T-cell (primary cell): ENCODE data around the gene FMN2. TPM values are rescaled to one million over a fixed set of nuclear protein-coding genes. Genes with fewer than 3 reads are reported as not detected.

Source experiments
- ATAC-seq, 4 experiments: fragments of 200-7000 bp in 3 of 4; fragments of 150-1000 bp in 1 of 4; cut with Tn5 transposase; replicated peaks in 1 of 4; 1 replicate in 3 of 4; 2 replicates in 1 of 4; pipeline ENCODE4 v1.10.0; 2021; ENCODE audit warnings: moderate library complexity in 3 of 4, mild to moderate bottlenecking in 2 of 4, moderate number of reproducible peaks in 1 of 4
- CTCF ChIA-PET, 2 donors: fragments of 300-600 bp; sonication (Branson Sonifier 250); formaldehyde crosslinking; loops; one replicate each; lab custom pipeline; 2022; ENCODE audit warnings: antibody characterized with exemption in 2 of 2; lab: Charles Lee
- POLR2A ChIA-PET, 2 donors: fragments of 300-600 bp; sonication (Branson Sonifier 250); formaldehyde crosslinking; loops; one replicate each; lab custom pipeline; 2022; ENCODE audit warnings: antibody characterized with exemption in 2 of 2; lab: Charles Lee
- DNase-seq, 35 experiments: peaks; one replicate each; pipeline versions ENCODE4 v3.0.0 to v3.0.0-alpha.2; 2013 to 2023
- H3K27ac ChIP-seq: one replicate; pipeline ENCODE4 v1.5.1; 2013; ENCODE audit warnings: low read length
- H3K27me3 ChIP-seq, 2 experiments: replicated peaks in 1 of 2; 1 replicate in 1 of 2; 2 replicates in 1 of 2; pipeline versions ENCODE4 v1.6.1 to v1.7.0; 2013; ENCODE audit warnings: low read length in 1 of 2, mixed read lengths in 1 of 2; ENCODE audit not compliant: control insufficient read depth in 2 of 2, insufficient read depth in 2 of 2; ENCODE audit errors: extremely low read depth in 1 of 2
- H3K36me3 ChIP-seq, 2 donors: 1 replicate in 1 of 2; 2 replicates in 1 of 2; pipeline versions ENCODE4 v1.6.1 to v1.7.0; 2013; ENCODE audit warnings: low read length in 1 of 2; ENCODE audit not compliant: control insufficient read depth in 2 of 2, insufficient read depth in 1 of 2; ENCODE audit errors: extremely low read depth in 1 of 2
- H3K4me1 ChIP-seq, 2 experiments: 1 replicate in 1 of 2; 2 replicates in 1 of 2; pipeline versions ENCODE4 v1.6.1 to v1.7.0; 2013; ENCODE audit warnings: low read length in 2 of 2, mixed read lengths in 1 of 2; ENCODE audit not compliant: insufficient read depth in 2 of 2, control insufficient read depth in 1 of 2; ENCODE audit errors: extremely low read depth in 1 of 2
- H3K4me3 ChIP-seq, 2 donors: 1 replicate in 1 of 2; 2 replicates in 1 of 2; pipeline versions ENCODE4 v1.5.1 to v1.7.0; 2013; ENCODE audit warnings: mild to moderate bottlenecking in 2 of 2, low read length in 1 of 2, moderate library complexity in 1 of 2; ENCODE audit not compliant: control insufficient read depth in 1 of 2; ENCODE audit errors: extremely low read depth in 1 of 2
- H3K9me3 ChIP-seq: 2 replicates; pipeline ENCODE4 v1.7.0; 2013
- H3K27ac Mint-ChIP-seq, 2 donors: one replicate each; pipeline ENCODE4 v1.8.0; 2020 to 2021; ENCODE audit warnings: mild to moderate bottlenecking in 2 of 2, mixed read lengths in 2 of 2
- H3K27me3 Mint-ChIP-seq, 2 donors: one replicate each; pipeline ENCODE4 v1.8.0; 2021 to 2022; ENCODE audit warnings: mixed read lengths in 2 of 2
- H3K36me3 Mint-ChIP-seq: one replicate; pipeline ENCODE4 v1.8.0; 2021; ENCODE audit warnings: mixed read lengths
- H3K4me1 Mint-ChIP-seq, 3 donors: one replicate each; pipeline ENCODE4 v1.8.0; 2020 to 2022; ENCODE audit warnings: mixed read lengths in 3 of 3, mild to moderate bottlenecking in 1 of 3
- H3K4me3 Mint-ChIP-seq, 3 donors: one replicate each; pipeline ENCODE4 v1.8.0; 2020 to 2022; ENCODE audit warnings: mild to moderate bottlenecking in 3 of 3, mixed read lengths in 3 of 3, moderate library complexity in 3 of 3
- H3K9me3 Mint-ChIP-seq, 3 donors: one replicate each; pipeline ENCODE4 v1.8.0; 2020 to 2022; ENCODE audit warnings: mixed read lengths in 3 of 3
- WGBS: methylation state at CpG from one replicate; pipeline ENCODE4 v1.1.5; 2013; ENCODE audit warnings: missing lambda C conversion rate; ENCODE audit not compliant: insufficient coverage; 5-methylcytosine and 5-hydroxymethylcytosine counted together
- total RNA-seq, 35 experiments: library from RNA in 6 of 35; stranded (reverse) in 6 of 35; fragments of 120-200 nt in 1 of 35; gene quantifications; one replicate each; pipeline versions ENCODE4 v1.2.1 to v1.2.4 and lab custom pipeline; 2013 to 2026

The FMN2 gene
- total RNA-seq, 5 donors from 2014 or later (not counting 1 experiment from before 2014, with no cell fraction given), result not detected

DNA sequence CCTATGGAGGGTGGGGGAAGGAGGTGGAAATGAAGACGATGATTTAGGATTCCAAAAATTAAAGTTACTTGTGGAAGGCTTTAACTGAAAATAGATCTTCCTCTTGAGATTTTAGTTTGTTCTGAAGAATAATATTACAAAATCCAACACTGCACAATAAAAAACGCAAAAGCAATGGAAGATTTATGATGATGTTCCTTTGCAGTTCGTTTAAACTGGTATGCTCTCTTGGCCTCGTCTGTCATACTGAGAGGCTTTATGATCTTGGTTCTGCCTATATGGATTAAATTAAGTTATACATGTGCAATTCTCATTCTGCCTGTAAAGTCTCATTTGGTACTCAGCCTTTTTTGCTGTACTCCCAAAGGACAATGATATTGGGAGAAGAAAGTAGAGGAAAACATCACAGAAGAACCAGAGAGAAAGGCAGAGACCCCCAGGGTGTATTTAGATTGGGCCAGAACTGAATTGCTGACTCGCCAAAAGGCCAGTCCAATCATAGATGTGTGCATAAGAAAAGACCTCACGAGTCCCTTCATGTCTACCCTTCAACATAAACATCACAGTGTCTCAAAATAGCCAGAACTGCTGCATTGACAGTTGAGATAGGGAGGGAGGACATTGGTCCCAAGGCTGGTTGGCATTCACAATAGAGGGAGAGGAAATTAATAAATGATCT lies 331.7 kb downstream of the FMN2 start:
- POLR2A ChIA-PET, result no interaction called here
- H3K4me3 ChIP-seq, result no peak overlapping the region
- Mint-ChIP-seq H3K36me3 (no peaks in the 10 kb centered on the region), H3K9me3 (peaks cover 2 to 4% (median 3%) of the 10 kb centered on the region in 3 donors), H3K4me1 (no peaks in the 10 kb centered on the region), H3K27ac (no peak overlapping the region), H3K4me3 (no peak overlapping the region), H3K27me3 (no peaks in the 10 kb centered on the region)
- ATAC-seq, result no peak
- CTCF ChIA-PET, result no interaction called here
- no peaks in the 10 kb centered on the region for H3K9me3 ChIP-seq
- no peak overlapping the region for H3K27ac ChIP-seq
- no peaks in the 10 kb centered on the region for H3K36me3 ChIP-seq
- no peak for DNase-seq
- no CpG with 5 or more reads among the region's 6 CpGs for WGBS
- H3K27me3 ChIP-seq, result no peaks in the 10 kb centered on the region
- no peaks in the 10 kb centered on the region for H3K4me1 ChIP-seq

DNA sequence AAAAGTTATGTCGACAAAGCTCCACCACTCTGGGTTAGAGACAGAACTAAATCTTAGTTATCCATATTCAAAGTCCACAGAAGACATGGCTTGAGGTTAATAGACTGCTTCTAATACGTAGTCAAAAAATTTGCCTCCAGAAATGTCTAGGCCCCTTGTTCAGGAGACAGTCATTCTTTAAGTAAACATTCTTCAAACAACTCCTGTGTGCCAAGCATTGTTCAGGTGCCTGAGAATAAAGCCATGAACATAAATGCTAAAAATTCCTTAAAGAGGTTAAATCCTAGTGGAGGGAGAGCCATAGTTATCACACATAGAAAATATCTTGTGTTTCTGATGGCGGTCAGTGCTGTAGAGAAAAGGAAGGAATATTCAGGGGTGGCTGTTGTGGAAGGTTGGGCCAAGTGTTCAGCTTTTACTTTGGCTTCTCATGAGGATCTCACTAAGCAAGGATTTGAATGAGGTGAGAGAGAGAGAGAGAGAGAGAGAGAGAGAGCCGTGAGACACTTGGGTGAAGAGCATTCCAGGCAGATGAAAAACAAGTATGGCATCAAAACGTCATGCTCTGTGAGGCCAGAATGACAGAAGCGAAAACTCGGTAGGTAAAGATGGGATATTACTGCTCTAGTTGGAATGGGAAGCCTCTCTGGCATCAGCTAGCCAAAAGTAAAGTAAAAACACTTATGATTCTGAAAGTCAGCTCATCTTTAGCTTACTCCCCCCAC lies 333.2 kb downstream of the FMN2 start:
- Histone ChIP-seq H3K36me3 (no peaks in the 10 kb centered on the region), H3K27ac (no peak overlapping the region), H3K4me3 (no peak overlapping the region), H3K9me3 (no peaks in the 10 kb centered on the region), H3K4me1 (no peaks in the 10 kb centered on the region), H3K27me3 (no peaks in the 10 kb centered on the region)
- H3K9me3 Mint-ChIP-seq, result peaks cover 2 to 4% (median 3%) of the 10 kb centered on the region in 3 donors
- ATAC-seq, result no peak
- H3K4me1 Mint-ChIP-seq, result no peaks in the 10 kb centered on the region
- no peak for DNase-seq
- POLR2A ChIA-PET, result interaction anchor here (0.6 to 0.7 kb wide), 2 partner anchors 63 to 1921 kb away, joined by 3 read pairs; no protein-coding TSS in a partner anchor
- CTCF ChIA-PET, result no interaction called here
- no peaks in the 10 kb centered on the region for H3K27me3 Mint-ChIP-seq
- WGBS, result 78% methylated on average over 3 of the region's 7 CpGs
- no peaks in the 10 kb centered on the region for H3K36me3 Mint-ChIP-seq
- H3K4me3 Mint-ChIP-seq, result no peak overlapping the region
- no peak overlapping the region for H3K27ac Mint-ChIP-seq

- Histone ChIP-seq H3K4me3 (no peak overlapping the region), H3K36me3 (no peaks in the 10 kb centered on the region), H3K27me3 (no peaks in the 10 kb centered on the region), H3K4me1 (no peaks in the 10 kb centered on the region), H3K9me3 (no peaks in the 10 kb centered on the region), H3K27ac (no peak overlapping the region)
- WGBS, result no CpG with 5 or more reads among the region's 2 CpGs
- Mint-ChIP-seq H3K4me3 (no peak overlapping the region), H3K36me3 (no peaks in the 10 kb centered on the region), H3K27ac (no peak overlapping the region), H3K4me1 (no peaks in the 10 kb centered on the region), H3K9me3 (peaks cover 2 to 4% (median 3%) of the 10 kb centered on the region in 3 donors), H3K27me3 (no peaks in the 10 kb centered on the region)
- POLR2A ChIA-PET, result interaction anchor here in 1 of 2 donors (0.6 kb wide), 1 partner anchor 11 kb away, joined by 5 read pairs; no protein-coding TSS in a partner anchor
- no peak for ATAC-seq
- no peak for DNase-seq
- CTCF ChIA-PET, result no interaction called here
Measured at GRCh38 chr1:240426051-240426450, 334.4 kb downstream of the FMN2 start.

- DNase-seq (no peak), ATAC-seq (no peak)
- Mint-ChIP-seq H3K36me3 (no peaks in the 10 kb centered on the region), H3K4me1 (no peaks in the 10 kb centered on the region), H3K27me3 (peaks cover 0 to 2% of the 10 kb centered on the region in 2 donors), H3K4me3 (no peak overlapping the region), H3K27ac (no peak overlapping the region), H3K9me3 (no peaks in the 10 kb centered on the region)
- no peaks in the 10 kb centered on the region for H3K4me1 ChIP-seq
- ChIA-PET CTCF (interaction anchor here in 1 of 2 donors (0.6 kb wide), 1 partner anchor 443 kb away, joined by 3 read pairs; no protein-coding TSS in a partner anchor), POLR2A (no interaction called here)
- H3K27ac ChIP-seq, result no peak overlapping the region
- H3K27me3 ChIP-seq, result no peaks in the 10 kb centered on the region
- WGBS, result 100% methylated on average over 5 of the region's 9 CpGs
- H3K4me3 ChIP-seq, result no peak overlapping the region
- no peaks in the 10 kb centered on the region for H3K36me3 ChIP-seq
- no peaks in the 10 kb centered on the region for H3K9me3 ChIP-seq
Measured at GRCh38 chr1:240435996-240436566, 344.4 kb downstream of the FMN2 start.

GRCh38 chr1:240441669-240442068 lies 350.0 kb downstream of the FMN2 start:
- no peak overlapping the region for H3K4me3 Mint-ChIP-seq
- no peaks in the 10 kb centered on the region for H3K4me1 ChIP-seq
- ChIA-PET CTCF (no interaction called here), POLR2A (no interaction called here)
- no peak for DNase-seq
- no peaks in the 10 kb centered on the region for H3K27me3 ChIP-seq
- WGBS, result 100% methylated on average over 1 of the region's 1 CpG
- no peaks in the 10 kb centered on the region for H3K27me3 Mint-ChIP-seq
- H3K9me3 ChIP-seq, result no peaks in the 10 kb centered on the region
- H3K4me3 ChIP-seq, result no peak overlapping the region
- no peaks in the 10 kb centered on the region for H3K4me1 Mint-ChIP-seq
- no peak overlapping the region for H3K27ac Mint-ChIP-seq
- H3K27ac ChIP-seq, result no peak overlapping the region
- no peak for ATAC-seq
- peaks cover 0 to 7% (median 0%) of the 10 kb centered on the region in 3 donors for H3K9me3 Mint-ChIP-seq
- no peaks in the 10 kb centered on the region for H3K36me3 Mint-ChIP-seq
- no peaks in the 10 kb centered on the region for H3K36me3 ChIP-seq

- Histone ChIP-seq H3K4me1 (no peaks in the 10 kb centered on the region), H3K4me3 (no peak overlapping the region), H3K27ac (no peak overlapping the region), H3K36me3 (no peaks in the 10 kb centered on the region), H3K9me3 (no peaks in the 10 kb centered on the region), H3K27me3 (no peaks in the 10 kb centered on the region)
- Mint-ChIP-seq H3K27me3 (no peaks in the 10 kb centered on the region), H3K27ac (no peak overlapping the region), H3K4me3 (no peak overlapping the region), H3K4me1 (no peaks in the 10 kb centered on the region), H3K36me3 (no peaks in the 10 kb centered on the region), H3K9me3 (peaks cover 0 to 15% (median 0%) of the 10 kb centered on the region in 3 donors)
- DNase-seq, result no peak
- no peak for ATAC-seq
- CTCF ChIA-PET, result interaction anchor here in 1 of 2 donors (0.7 kb wide), 1 partner anchor 51 kb away, joined by 6 read pairs; no protein-coding TSS in a partner anchor
- POLR2A ChIA-PET, result no interaction called here
- WGBS, result 86% methylated on average over 3 of the region's 3 CpGs
Measured at GRCh38 chr1:240445369-240445768, 353.7 kb downstream of the FMN2 start.
